Inflammatory macrophage (primary cell): ENCODE measurements around the gene IL4I1.

ENCODE experiments used
- DNase-seq, 2 donors: peaks; one replicate each; pipeline ENCODE4 v3.0.0-alpha.2; 2020 to 2022

Gene IL4I1

GRCh38 chr19:49924004-49924880 is 27.6 kb upstream of the IL4I1 start:
- no peak for DNase-seq

GRCh38 chr19:49923055-49924003 is 26.6 kb upstream of the IL4I1 start:
- peak; percentile 37 to 65 for DNase-seq

GRCh38 chr19:49921871-49922795 is 25.4 kb upstream of the IL4I1 start:
- DNase-seq = peak; percentile 15 to 39

- no peak for DNase-seq
Measured at GRCh38 chr19:49920624-49921363, 24.1 kb upstream of the IL4I1 start.

- no peak for DNase-seq
Measured at GRCh38 chr19:49918089-49918488, 21.4 kb upstream of the IL4I1 start.

- peak; percentile 61 to 80 for DNase-seq
Measured at GRCh38 chr19:49916839-49917733, 20.4 kb upstream of the IL4I1 start.

GRCh38 chr19:49915271-49915670 is 18.6 kb upstream of the IL4I1 start:
- no peak for DNase-seq

GRCh38 chr19:49913720-49914119 is 17.0 kb upstream of the IL4I1 start:
- no peak for DNase-seq

- DNase-seq = no peak
Measured at GRCh38 chr19:49912965-49913685, 16.4 kb upstream of the IL4I1 start.

GRCh38 chr19:49911381-49912145 is 14.9 kb upstream of the IL4I1 start:
- DNase-seq = peak; percentile 69 to 73

GRCh38 chr19:49910179-49910578 is 13.5 kb upstream of the IL4I1 start:
- no peak for DNase-seq

GRCh38 chr19:49908480-49909420 is 12.1 kb upstream of the IL4I1 start:
- no peak for DNase-seq

GRCh38 chr19:49907745-49908446 is 11.2 kb upstream of the IL4I1 start:
- DNase-seq = no peak

- no peak for DNase-seq
Measured at GRCh38 chr19:49906879-49907564, 10.3 kb upstream of the IL4I1 start.

- peak; percentile 33 to 43 for DNase-seq
Measured at GRCh38 chr19:49904136-49904535, 7.4 kb upstream of the IL4I1 start.

GRCh38 chr19:49895566-49896297 is 955 bp downstream of the IL4I1 start:
- no peak for DNase-seq
